Suprapubic skin (tissue), 4 donors: ENCODE measurements around the gene HOXB9. TPM values are rescaled to one million over a fixed set of nuclear protein-coding genes. Genes with fewer than 3 reads are reported as not detected.

Experiments used
- DNase-seq, 2 donors: peaks; one replicate each; pipeline ENCODE4 v3.0.0-alpha.2; 2019; ENCODE audit warnings: low spot score in 2 of 2
- H3K27ac ChIP-seq: fragments of 200-600 bp; sonication (generic); one replicate; pipeline ENCODE4 v1.5.1; 2019
- H3K27me3 ChIP-seq: fragments of 200-600 bp; sonication (generic); one replicate; pipeline ENCODE4 v1.5.1; 2019
- H3K36me3 ChIP-seq: fragments of 200-600 bp; sonication (generic); one replicate; pipeline ENCODE4 v1.5.1; 2019
- H3K4me1 ChIP-seq: fragments of 200-600 bp; sonication (generic); one replicate; pipeline ENCODE4 v1.5.1; 2019
- H3K4me3 ChIP-seq: fragments of 200-600 bp; sonication (generic); one replicate; pipeline ENCODE4 v1.5.1; 2019; ENCODE audit warnings: mild to moderate bottlenecking
- H3K9me3 ChIP-seq: fragments of 200-600 bp; sonication (generic); one replicate; pipeline ENCODE4 v1.5.1; 2019
- CTCF ChIP-seq, 2 donors: fragments of 200-600 bp in 1 of 2; fragments of 450-650 bp in 1 of 2; sonication (generic) in 1 of 2; IDR thresholded peaks; one replicate each; pipeline ENCODE4 v1.5.1; 2016 to 2019; ENCODE audit warnings: antibody characterized with exemption in 2 of 2, mild to moderate bottlenecking in 1 of 2, moderate library complexity in 1 of 2
- EP300 ChIP-seq: sonication (generic); formaldehyde crosslinking; IDR thresholded peaks from one replicate; pipeline ENCODE4 v1.6.1; 2017; ENCODE audit warnings: antibody characterized with exemption
- POLR2A ChIP-seq, 2 donors: fragments of 450-650 bp; IDR thresholded peaks; one replicate each; pipeline ENCODE4 v1.6.1; 2017; ENCODE audit warnings: antibody characterized with exemption in 2 of 2, mild to moderate bottlenecking in 2 of 2, moderate library complexity in 2 of 2
- POLR2AphosphoS5 ChIP-seq, 3 donors: sonication (generic); formaldehyde crosslinking; IDR thresholded peaks; one replicate each; pipeline ENCODE4 v1.6.1; 2017; ENCODE audit warnings: antibody characterized with exemption in 3 of 3
- WGBS: methylation state at CpG from one replicate; pipeline ENCODE4 v1.1.5; 2018; 5-methylcytosine and 5-hydroxymethylcytosine counted together
- total RNA-seq, 4 donors: library from RNA; depleted of rRNA; stranded (reverse); fragments of >200 nt; gene quantifications; one replicate each; pipeline ENCODE4 v1.1.0, GENCODE V29; 2016

The HOXB9 gene
- total RNA-seq, 4 donors from 2014 or later = 0.23 to 0.42 TPM; not detected in 2

- peak overlapping the region; percentile 88 for H3K4me3 ChIP-seq
- peak overlapping the region; percentile 88 for H3K27ac ChIP-seq
- peaks cover 57% of the 10 kb centered on the region for H3K27me3 ChIP-seq
- no peak for DNase-seq
- H3K4me1 ChIP-seq = peaks cover 59% of the 10 kb centered on the region
- TF ChIP-seq POLR2A (IDR thresholded peaks at IDR 0.05) = no peak
- no peak for TF ChIP-seq POLR2AphosphoS5 (IDR thresholded peaks at IDR 0.05)
- TF ChIP-seq CTCF (IDR thresholded peaks at IDR 0.05) = no peak
- TF ChIP-seq EP300 = no peak
- H3K36me3 ChIP-seq = no peaks in the 10 kb centered on the region
- H3K9me3 ChIP-seq = no peaks in the 10 kb centered on the region
- 1% methylated on average over 22 of the region's 22 CpGs for whole genome bisulfite sequencing
Measured at GRCh38 chr17:48611213-48611612, 14.9 kb downstream of the HOXB9 start.

DNA sequence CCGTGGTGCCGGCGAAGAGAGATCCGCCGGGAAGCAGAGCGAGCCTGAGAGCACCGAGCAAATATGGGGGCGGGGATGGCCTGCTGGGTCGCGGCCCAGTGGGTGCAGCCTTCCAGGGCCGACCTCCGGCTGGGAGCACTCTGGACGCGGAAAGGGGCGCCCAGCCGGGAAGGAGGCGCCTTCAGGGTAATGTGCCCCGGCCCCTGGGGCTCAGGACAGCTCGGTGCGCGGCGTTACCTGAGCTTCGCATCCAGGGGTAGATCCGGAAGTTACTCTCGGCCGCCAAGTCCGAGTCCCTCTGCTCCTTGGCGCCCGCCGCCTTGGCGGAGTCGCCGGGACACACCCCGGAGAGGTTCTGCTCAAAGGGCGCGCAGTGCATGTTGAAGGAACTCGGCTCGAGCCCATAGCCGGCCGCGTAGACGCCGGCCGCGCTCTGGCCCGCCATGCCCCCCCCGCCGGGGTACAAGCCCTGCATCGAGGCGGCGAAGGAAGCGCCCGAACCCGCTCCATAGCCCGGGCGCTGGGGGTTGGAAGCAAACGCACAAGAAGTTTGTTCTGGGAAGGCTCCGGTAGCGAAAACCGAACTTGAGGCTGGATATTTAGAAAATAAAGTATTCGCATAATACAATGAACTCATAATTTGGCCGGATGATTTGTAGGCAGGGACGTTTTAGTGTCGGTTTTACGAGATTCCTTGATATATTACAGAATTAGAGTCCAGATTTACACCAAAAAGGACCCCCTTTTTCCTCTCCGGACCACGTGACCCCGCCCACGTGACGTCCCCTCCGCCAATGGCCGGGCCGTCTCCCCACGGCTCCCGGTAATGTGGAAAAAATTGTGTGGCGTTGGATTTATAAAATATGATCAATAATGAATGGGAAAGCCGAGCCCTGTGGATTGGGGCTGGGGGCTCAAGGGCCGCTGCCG is 15.6 kb downstream of the HOXB9 start, which contains the start of gene HOXB7:
Gene HOXB7, minus strand, starts transcription at position 736 of the 930 bp plus-strand sequence. Its CDS starts 99 bp downstream, at position 637.
- Histone ChIP-seq H3K9me3 (no peaks in the 10 kb centered on the region), H3K27me3 (peaks cover 55% of the 10 kb centered on the region), H3K4me1 (peaks cover 60% of the 10 kb centered on the region), H3K27ac (peak within 1 kb of the TSS; percentile 88), H3K4me3 (peak within 1 kb of the TSS; percentile 88), H3K36me3 (no peaks in the 10 kb centered on the region)
- WGBS = 2% methylated on average over 48 of the region's 79 CpGs
- DNase-seq = peak; percentile 91 to 92
- TF ChIP-seq POLR2AphosphoS5 (IDR thresholded peaks at IDR 0.05) = no peak
- TF ChIP-seq EP300 = no peak
- no peak for TF ChIP-seq CTCF (IDR thresholded peaks at IDR 0.05)
- TF ChIP-seq POLR2A (IDR thresholded peaks at IDR 0.05) = no peak

- H3K27ac ChIP-seq = peak overlapping the region; percentile 88
Measured at GRCh38 chr17:48609759-48610281, 16.3 kb downstream of the HOXB9 start.

DNA sequence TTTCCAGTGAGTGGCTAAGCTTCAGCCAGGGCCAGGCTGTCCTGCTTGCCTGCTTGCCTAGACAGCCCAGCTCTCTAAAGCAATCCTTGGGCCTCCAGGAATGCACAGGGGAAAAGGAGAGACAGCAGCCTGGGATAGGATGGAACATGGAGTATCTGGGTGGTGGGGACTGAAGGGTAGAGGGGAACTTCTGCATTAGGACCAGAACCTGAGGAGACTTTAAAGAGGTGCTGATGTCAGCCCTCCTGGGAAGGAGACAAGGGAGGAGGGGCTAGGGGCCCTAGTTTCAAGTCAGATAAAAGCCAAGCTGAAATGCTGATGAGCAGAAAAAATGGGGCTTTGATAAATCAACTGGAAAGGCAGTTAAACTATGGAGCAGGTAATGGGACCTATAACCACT is 17.1 kb downstream of the HOXB9 start:
- Histone ChIP-seq H3K27me3 (peaks cover 50% of the 10 kb centered on the region), H3K4me3 (no peak overlapping the region), H3K36me3 (no peaks in the 10 kb centered on the region), H3K27ac (no peak overlapping the region), H3K4me1 (peaks cover 51% of the 10 kb centered on the region), H3K9me3 (no peaks in the 10 kb centered on the region)
- DNase-seq = no peak
- TF ChIP-seq POLR2AphosphoS5 (IDR thresholded peaks at IDR 0.05) (no peak), CTCF (IDR thresholded peaks at IDR 0.05) (no peak), EP300 (no peak), POLR2A (IDR thresholded peaks at IDR 0.05) (no peak)

More at GRCh38 chr17:48609759-48610281, 16.3 kb downstream of the HOXB9 start:
- 8% methylated on average over 15 of the region's 15 CpGs for WGBS
- no peak for DNase-seq
- no peaks in the 10 kb centered on the region for H3K9me3 ChIP-seq
- H3K27me3 ChIP-seq = peaks cover 53% of the 10 kb centered on the region
- TF ChIP-seq POLR2A (IDR thresholded peaks at IDR 0.05) = no peak
- no peak for TF ChIP-seq EP300
- TF ChIP-seq POLR2AphosphoS5 (IDR thresholded peaks at IDR 0.05) = no peak
- no peak for TF ChIP-seq CTCF (IDR thresholded peaks at IDR 0.05)
- peak overlapping the region; percentile 88 for H3K4me3 ChIP-seq
- no peaks in the 10 kb centered on the region for H3K36me3 ChIP-seq
- peaks cover 59% of the 10 kb centered on the region for H3K4me1 ChIP-seq

GRCh38 chr17:48608494-48608834 is 17.7 kb downstream of the HOXB9 start:
- Histone ChIP-seq H3K4me1 (peaks cover 51% of the 10 kb centered on the region), H3K27ac (no peak overlapping the region), H3K4me3 (no peak overlapping the region), H3K36me3 (no peaks in the 10 kb centered on the region), H3K9me3 (no peaks in the 10 kb centered on the region), H3K27me3 (peaks cover 49% of the 10 kb centered on the region)
- no peak for DNase-seq
- no peak for TF ChIP-seq CTCF (IDR thresholded peaks at IDR 0.05)
- no peak for TF ChIP-seq POLR2AphosphoS5 (IDR thresholded peaks at IDR 0.05)
- no peak for TF ChIP-seq EP300
- TF ChIP-seq POLR2A (IDR thresholded peaks at IDR 0.05) = no peak
- WGBS = 95% methylated on average over 1 of the region's 1 CpG
